Vagina (tissue), 2 donors: ENCODE results near the gene MPV17L2. TPM values are rescaled to one million over a fixed set of nuclear protein-coding genes. Genes with fewer than 3 reads are reported as not detected.

ENCODE experiments used
- DNase-seq, 2 donors: peaks; one replicate each; pipeline ENCODE4 v3.0.0-alpha.2; 2017; ENCODE audit errors: extremely low spot score in 2 of 2
- H3K27ac ChIP-seq: fragments of 200-600 bp; sonication (generic); one replicate; pipeline ENCODE4 v1.5.1; 2019
- H3K27me3 ChIP-seq: fragments of 200-600 bp; sonication (generic); one replicate; pipeline ENCODE4 v1.5.1; 2019
- H3K36me3 ChIP-seq, 2 donors: fragments of 200-600 bp; sonication (generic); one replicate each; pipeline ENCODE4 v1.5.1; 2017 to 2019
- H3K4me1 ChIP-seq: fragments of 200-600 bp; sonication (generic); one replicate; pipeline ENCODE4 v1.5.1; 2019
- H3K4me3 ChIP-seq, 2 donors: fragments of 200-600 bp; sonication (generic); 1 replicate in 1 of 2; 2 replicates in 1 of 2; pipeline ENCODE4 v1.5.1; 2016 to 2019
- H3K9me3 ChIP-seq: fragments of 200-600 bp; sonication (generic); one replicate; pipeline ENCODE4 v1.5.1; 2019
- POLR2A ChIP-seq, 2 donors: fragments of 450-650 bp; IDR thresholded peaks; one replicate each; pipeline ENCODE4 v1.6.1; 2017; ENCODE audit warnings: antibody characterized with exemption in 2 of 2, mild to moderate bottlenecking in 2 of 2, moderate library complexity in 2 of 2
- POLR2AphosphoS5 ChIP-seq, 2 donors: sonication (generic); formaldehyde crosslinking; IDR thresholded peaks; one replicate each; pipeline ENCODE4 v1.9.0; 2017; ENCODE audit warnings: antibody characterized with exemption in 2 of 2, mild to moderate bottlenecking in 2 of 2, low read depth in 1 of 2; ENCODE audit not compliant: insufficient read depth in 1 of 2
- intact Hi-C: fragments of 100-400 bp; cut with DNase I; formaldehyde crosslinking; loops from one replicate; pipeline ENCODE4 v1.15.1; 2023
- total RNA-seq: library from RNA; depleted of rRNA; stranded (reverse); fragments of >200 nt; gene quantifications from one replicate; pipeline ENCODE4 v1.2.3, GENCODE V29; 2016
- TF ChIP-seq, protein P1 (sequence below), 3 experiments: fragments of 450-650 bp in 2 of 3; fragments of 200-600 bp in 1 of 3; sonication (generic) in 1 of 3; IDR thresholded peaks; one replicate each; pipeline ENCODE4 v1.5.1; 2017 to 2019; ENCODE audit warnings: antibody characterized with exemption in 3 of 3, mild to moderate bottlenecking in 2 of 3, moderate library complexity in 2 of 3

MPV17L2 gene
- total RNA-seq, 1 donor from 2014 or later = 10.3 TPM

DNA sequence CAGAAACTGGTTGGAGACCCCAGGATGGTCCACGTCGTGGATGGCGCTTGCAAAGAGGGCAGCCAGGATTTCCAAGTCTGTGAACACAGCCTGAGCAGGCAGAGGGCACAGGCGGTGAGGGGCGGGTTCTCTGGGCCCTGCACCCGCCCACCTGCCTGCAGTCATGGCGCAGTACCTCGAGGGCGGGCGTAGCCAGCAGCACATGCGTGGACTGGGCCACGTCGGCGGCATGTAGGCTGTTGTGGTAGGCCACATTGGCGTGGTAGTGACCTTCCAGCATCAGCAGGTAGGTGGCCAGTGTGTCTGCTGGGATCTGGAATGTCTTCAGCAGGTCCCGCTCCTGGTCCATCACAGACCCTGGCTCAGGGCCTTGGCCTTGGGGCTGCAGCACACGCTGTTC, 25.1 kb downstream of the MPV17L2 start:
- Histone ChIP-seq H3K36me3 (no peaks in the 10 kb centered on the region), H3K4me3 (no peak overlapping the region), H3K4me1 (peaks cover 5% of the 10 kb centered on the region), H3K27me3 (no peaks in the 10 kb centered on the region), H3K27ac (no peak overlapping the region), H3K9me3 (no peaks in the 10 kb centered on the region)
- intact Hi-C loops = no loop called here
- TF ChIP-seq POLR2A (IDR thresholded peaks at IDR 0.05) (no peak), POLR2AphosphoS5 (IDR thresholded peaks at IDR 0.05; ENCODE audit: insufficient read depth in 1 of 2, low read depth in 1 of 2) (no peak)
- TF ChIP-seq, protein P1, sequence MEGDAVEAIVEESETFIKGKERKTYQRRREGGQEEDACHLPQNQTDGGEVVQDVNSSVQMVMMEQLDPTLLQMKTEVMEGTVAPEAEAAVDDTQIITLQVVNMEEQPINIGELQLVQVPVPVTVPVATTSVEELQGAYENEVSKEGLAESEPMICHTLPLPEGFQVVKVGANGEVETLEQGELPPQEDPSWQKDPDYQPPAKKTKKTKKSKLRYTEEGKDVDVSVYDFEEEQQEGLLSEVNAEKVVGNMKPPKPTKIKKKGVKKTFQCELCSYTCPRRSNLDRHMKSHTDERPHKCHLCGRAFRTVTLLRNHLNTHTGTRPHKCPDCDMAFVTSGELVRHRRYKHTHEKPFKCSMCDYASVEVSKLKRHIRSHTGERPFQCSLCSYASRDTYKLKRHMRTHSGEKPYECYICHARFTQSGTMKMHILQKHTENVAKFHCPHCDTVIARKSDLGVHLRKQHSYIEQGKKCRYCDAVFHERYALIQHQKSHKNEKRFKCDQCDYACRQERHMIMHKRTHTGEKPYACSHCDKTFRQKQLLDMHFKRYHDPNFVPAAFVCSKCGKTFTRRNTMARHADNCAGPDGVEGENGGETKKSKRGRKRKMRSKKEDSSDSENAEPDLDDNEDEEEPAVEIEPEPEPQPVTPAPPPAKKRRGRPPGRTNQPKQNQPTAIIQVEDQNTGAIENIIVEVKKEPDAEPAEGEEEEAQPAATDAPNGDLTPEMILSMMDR (IDR thresholded peaks at IDR 0.05) = no peak
- no peak for DNase-seq

DNA sequence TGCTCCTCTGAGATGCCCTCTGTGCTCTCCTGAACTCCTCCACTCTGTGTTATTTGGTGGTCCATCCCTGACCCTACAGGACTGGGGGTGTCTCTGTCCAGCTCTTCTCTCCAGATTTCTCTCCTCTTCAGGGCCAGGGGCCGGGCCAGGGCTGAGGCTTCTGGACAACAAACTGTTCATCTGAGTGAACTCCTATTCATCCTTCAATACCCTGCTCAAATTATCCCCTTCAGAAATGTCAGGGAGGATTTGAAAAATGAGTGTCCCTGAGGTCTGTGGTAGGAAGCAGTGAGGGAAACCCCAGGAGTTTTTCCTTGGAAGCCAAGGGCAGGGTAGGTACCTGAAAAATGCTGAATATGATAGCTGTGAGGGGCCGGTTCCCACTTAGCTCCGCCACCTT, 25.6 kb downstream of the MPV17L2 start:
- Histone ChIP-seq H3K36me3 (no peaks in the 10 kb centered on the region), H3K27me3 (no peaks in the 10 kb centered on the region), H3K4me3 (no peak overlapping the region), H3K27ac (no peak overlapping the region), H3K4me1 (peaks cover 5% of the 10 kb centered on the region), H3K9me3 (no peaks in the 10 kb centered on the region)
- TF ChIP-seq POLR2A (IDR thresholded peaks at IDR 0.05) = no peak
- no peak for TF ChIP-seq POLR2AphosphoS5 (IDR thresholded peaks at IDR 0.05; ENCODE audit: insufficient read depth in 1 of 2, low read depth in 1 of 2)
- TF ChIP-seq, protein P1 (IDR thresholded peaks at IDR 0.05) = no peak
- intact Hi-C loops = no loop called here
- no peak for DNase-seq

DNA sequence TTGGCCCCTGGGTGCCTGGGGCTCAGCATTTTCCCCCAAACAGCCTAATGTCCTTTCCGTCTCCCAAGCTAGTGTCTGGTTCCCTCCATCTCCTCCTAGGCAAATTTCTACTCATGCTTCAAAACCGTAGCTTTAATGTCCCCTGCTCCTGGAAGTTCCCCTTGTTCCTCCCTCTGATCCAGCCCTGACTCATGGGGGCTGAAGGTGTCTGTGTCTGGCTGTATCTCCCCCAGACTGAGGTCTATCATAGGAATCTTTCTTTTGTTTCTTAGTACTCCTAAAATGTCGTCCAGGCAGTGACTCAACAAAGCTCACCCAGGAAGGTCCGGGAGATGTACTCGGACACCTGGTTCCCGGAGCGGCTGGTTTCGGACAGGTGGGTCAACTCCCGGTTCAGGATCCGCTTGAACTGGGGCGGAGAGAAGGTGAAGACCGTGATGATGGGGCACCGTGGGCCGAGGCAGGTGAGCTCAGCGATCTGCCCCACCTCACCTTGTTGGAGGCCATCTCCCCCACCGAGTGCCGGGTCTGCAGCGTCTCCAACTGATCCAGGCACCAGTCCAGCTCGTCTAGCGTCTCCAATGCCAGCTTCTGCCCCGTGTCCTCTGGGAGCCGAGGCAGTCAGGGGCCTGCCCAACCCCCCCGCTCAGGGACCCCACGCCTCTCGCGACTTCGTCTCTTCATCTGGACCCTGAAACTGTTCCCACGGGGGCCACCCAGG, 27.1 kb downstream of the MPV17L2 start:
- no peaks in the 10 kb centered on the region for H3K36me3 ChIP-seq
- intact Hi-C loops = no loop called here
- TF ChIP-seq, protein P1 (IDR thresholded peaks at IDR 0.05) = no peak
- TF ChIP-seq POLR2A (IDR thresholded peaks at IDR 0.05) (no peak), POLR2AphosphoS5 (IDR thresholded peaks at IDR 0.05; ENCODE audit: insufficient read depth in 1 of 2, low read depth in 1 of 2) (no peak)
- H3K4me3 ChIP-seq = no peak overlapping the region
- H3K27me3 ChIP-seq = no peaks in the 10 kb centered on the region
- H3K27ac ChIP-seq = no peak overlapping the region
- H3K9me3 ChIP-seq = no peaks in the 10 kb centered on the region
- H3K4me1 ChIP-seq = peaks cover 16% of the 10 kb centered on the region
- DNase-seq = no peak

DNA sequence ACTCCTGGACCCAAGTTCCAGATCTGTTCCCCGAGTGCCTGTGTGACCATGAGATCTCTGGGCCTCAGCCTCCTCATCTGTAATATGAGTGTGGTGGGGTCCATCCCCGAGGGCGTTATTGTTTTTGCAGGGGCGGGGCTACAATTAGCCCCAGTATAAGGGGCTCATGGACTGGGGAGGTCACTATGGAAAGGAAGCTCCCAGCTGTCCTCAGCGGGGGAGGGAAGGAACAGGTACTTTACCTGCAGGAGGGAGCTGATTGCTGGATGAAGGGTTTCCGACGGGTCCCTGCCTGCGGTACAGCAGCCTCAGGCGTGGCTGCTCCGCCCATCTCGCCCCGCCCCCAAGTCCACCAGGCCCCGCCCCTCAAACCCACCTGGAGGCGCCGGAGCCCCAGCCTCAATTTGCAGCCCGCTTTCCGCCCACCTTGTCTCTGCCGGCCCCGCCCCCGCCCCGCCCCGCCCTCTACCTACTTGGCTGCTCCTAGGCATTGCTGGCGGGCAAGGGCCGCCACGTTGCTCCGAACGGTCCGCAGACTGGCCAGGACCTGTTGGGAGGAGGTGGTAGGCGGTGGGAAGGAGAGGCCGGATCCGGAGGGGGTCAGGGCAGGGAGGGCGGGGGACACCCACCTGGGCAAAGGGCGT, 27.7 kb downstream of the MPV17L2 start:
- Histone ChIP-seq H3K4me3 (no peak overlapping the region), H3K36me3 (no peaks in the 10 kb centered on the region), H3K27me3 (no peaks in the 10 kb centered on the region), H3K4me1 (peaks cover 23% of the 10 kb centered on the region), H3K9me3 (no peaks in the 10 kb centered on the region), H3K27ac (no peak overlapping the region)
- intact Hi-C loops = no loop called here
- no peak for DNase-seq
- TF ChIP-seq, protein P1 (IDR thresholded peaks at IDR 0.05) = no peak
- no peak for TF ChIP-seq POLR2AphosphoS5 (IDR thresholded peaks at IDR 0.05; ENCODE audit: insufficient read depth in 1 of 2, low read depth in 1 of 2)
- TF ChIP-seq POLR2A (IDR thresholded peaks at IDR 0.05) = no peak
